ENCODE measurements around the gene PBX1.

Gene PBX1

DNA sequence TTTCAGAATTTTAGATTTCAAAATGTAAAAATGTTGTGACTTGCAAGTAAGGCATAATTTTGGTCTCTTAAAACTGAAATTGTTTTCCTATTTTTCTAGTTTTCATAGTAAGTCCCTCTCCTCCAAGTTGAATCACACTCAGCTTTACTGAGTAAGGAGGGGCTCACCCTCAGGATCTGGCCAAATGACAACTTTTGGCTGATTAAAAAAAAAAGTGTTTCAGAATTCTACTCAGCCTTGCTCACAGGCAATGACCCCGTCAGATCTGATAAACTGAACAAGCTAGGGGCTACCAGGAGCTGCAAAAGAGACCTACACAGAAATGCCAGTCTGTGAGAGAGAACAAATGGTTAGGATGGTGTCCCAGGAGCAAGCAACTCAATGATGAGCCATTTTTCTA is 159.8 kb downstream of the PBX1 start:
- no peak overlapping the region for H2AFZ ChIP-seq (ENCODE audit: low read length)
- peak overlapping the region; percentile 93; the same call in 1 of the 2 replicates for H3K27ac ChIP-seq (ENCODE audit: low read length)
- TF ChIP-seq, protein P1, sequence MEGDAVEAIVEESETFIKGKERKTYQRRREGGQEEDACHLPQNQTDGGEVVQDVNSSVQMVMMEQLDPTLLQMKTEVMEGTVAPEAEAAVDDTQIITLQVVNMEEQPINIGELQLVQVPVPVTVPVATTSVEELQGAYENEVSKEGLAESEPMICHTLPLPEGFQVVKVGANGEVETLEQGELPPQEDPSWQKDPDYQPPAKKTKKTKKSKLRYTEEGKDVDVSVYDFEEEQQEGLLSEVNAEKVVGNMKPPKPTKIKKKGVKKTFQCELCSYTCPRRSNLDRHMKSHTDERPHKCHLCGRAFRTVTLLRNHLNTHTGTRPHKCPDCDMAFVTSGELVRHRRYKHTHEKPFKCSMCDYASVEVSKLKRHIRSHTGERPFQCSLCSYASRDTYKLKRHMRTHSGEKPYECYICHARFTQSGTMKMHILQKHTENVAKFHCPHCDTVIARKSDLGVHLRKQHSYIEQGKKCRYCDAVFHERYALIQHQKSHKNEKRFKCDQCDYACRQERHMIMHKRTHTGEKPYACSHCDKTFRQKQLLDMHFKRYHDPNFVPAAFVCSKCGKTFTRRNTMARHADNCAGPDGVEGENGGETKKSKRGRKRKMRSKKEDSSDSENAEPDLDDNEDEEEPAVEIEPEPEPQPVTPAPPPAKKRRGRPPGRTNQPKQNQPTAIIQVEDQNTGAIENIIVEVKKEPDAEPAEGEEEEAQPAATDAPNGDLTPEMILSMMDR (IDR thresholded peaks at IDR 0.05; ENCODE audit: low read length): no peak
- TF ChIP-seq EZH2phosphoT487 (IDR thresholded peaks at IDR 0.05; ENCODE audit: low read length) (no peak), EZH2 (optimal IDR thresholded peaks at IDR 0.05; ENCODE audit: low read depth, low read length) (no peak)

DNA sequence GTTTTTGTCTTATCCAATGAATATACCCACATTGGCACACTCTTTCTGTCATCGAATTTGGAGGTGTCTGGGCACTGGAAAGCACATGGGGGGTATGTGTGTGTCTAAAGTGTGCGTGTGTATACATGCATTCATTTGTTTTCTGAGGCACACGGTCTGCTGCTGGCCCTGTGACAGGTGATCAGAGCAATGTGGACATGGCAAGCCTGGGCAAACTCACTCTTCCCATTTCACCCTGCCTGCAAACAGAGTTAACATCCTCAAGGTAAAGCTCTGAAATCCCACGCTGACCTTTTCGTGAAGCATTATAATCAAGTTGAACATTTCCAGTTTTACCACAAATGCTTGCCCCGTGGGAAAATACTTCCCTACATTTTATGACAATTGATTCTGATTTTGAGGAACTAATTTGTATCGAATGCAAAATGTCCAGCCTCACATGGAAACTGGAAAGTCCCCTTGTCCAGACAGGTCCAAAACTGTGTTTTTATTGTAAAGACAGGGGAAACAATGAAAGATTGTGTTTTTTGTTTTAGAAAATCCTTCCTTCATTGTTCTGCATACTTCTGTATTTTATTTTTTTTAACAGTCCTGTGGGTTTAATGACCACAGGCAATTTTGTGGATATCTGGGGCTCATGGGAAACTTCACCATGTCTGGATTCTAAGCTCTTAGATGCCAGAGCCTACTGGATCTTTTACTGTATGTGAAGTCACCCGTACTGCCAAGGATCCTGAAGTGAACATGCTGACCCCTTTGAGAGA is 160.9 kb downstream of the PBX1 start:
- H3K9ac ChIP-seq (ENCODE audit: low read length): no peak overlapping the region
- H3K4me1 ChIP-seq (ENCODE audit: low read length): peaks cover 64% of the 10 kb centered on the region
- no peaks in the 10 kb centered on the region for H3K27me3 ChIP-seq (replicated peaks; ENCODE audit: insufficient read depth, low read length)
- DNase-seq: no peak
- H2AFZ ChIP-seq (ENCODE audit: low read length): no peak overlapping the region
- peak overlapping the region; percentile 74; the same call in 1 of the 2 replicates for H3K27ac ChIP-seq (ENCODE audit: low read length)
- no peaks in the 10 kb centered on the region for H3K9me3 ChIP-seq (replicated peaks; ENCODE audit: insufficient read depth, low read length)
- H4K20me1 ChIP-seq (ENCODE audit: insufficient read depth, low read length): no peaks in the 10 kb centered on the region
- no peaks in the 10 kb centered on the region for H3K36me3 ChIP-seq (replicated peaks; ENCODE audit: insufficient read depth, low read length)
- no peaks in the 10 kb centered on the region for H3K9me2 ChIP-seq (replicated peaks; ENCODE audit: insufficient read depth, low read length)
- H3K79me2 ChIP-seq (ENCODE audit: low read length): 0 out of 2 replicates have a peak, but pooled peaks cover 4% of the 10 kb centered on the region
- no peak overlapping the region for H3K4me3 ChIP-seq (ENCODE audit: low read length)
- peak overlapping the region; percentile 67 for H3K4me2 ChIP-seq (ENCODE audit: low read depth, low read length)
- H3F3A ChIP-seq (ENCODE audit: insufficient read depth, low read length): peaks cover 32% of the 10 kb centered on the region
- TF ChIP-seq EZH2phosphoT487 (IDR thresholded peaks at IDR 0.05; ENCODE audit: low read length) (no peak), EZH2 (optimal IDR thresholded peaks at IDR 0.05; ENCODE audit: low read depth, low read length) (no peak)

More for the DNA sequence above, 159.8 kb downstream of the PBX1 start:
- no peaks in the 10 kb centered on the region for H4K20me1 ChIP-seq (ENCODE audit: insufficient read depth, low read length)
- H3K9me2 ChIP-seq (replicated peaks; ENCODE audit: insufficient read depth, low read length): no peaks in the 10 kb centered on the region
- peaks cover 32% of the 10 kb centered on the region for H3F3A ChIP-seq (ENCODE audit: insufficient read depth, low read length)
- no peaks in the 10 kb centered on the region for H3K9me3 ChIP-seq (replicated peaks; ENCODE audit: insufficient read depth, low read length)
- no peak for DNase-seq
- no peak overlapping the region for H3K4me2 ChIP-seq (ENCODE audit: low read depth, low read length)
- H3K36me3 ChIP-seq (replicated peaks; ENCODE audit: insufficient read depth, low read length): no peaks in the 10 kb centered on the region
- H3K4me1 ChIP-seq (ENCODE audit: low read length): peaks cover 64% of the 10 kb centered on the region
- no peaks in the 10 kb centered on the region for H3K27me3 ChIP-seq (replicated peaks; ENCODE audit: insufficient read depth, low read length)
- no peak overlapping the region for H3K4me3 ChIP-seq (ENCODE audit: low read length)
- H3K9ac ChIP-seq (ENCODE audit: low read length): no peak overlapping the region
- 0 out of 2 replicates have a peak, but pooled peaks cover 4% of the 10 kb centered on the region for H3K79me2 ChIP-seq (ENCODE audit: low read length)

DNA sequence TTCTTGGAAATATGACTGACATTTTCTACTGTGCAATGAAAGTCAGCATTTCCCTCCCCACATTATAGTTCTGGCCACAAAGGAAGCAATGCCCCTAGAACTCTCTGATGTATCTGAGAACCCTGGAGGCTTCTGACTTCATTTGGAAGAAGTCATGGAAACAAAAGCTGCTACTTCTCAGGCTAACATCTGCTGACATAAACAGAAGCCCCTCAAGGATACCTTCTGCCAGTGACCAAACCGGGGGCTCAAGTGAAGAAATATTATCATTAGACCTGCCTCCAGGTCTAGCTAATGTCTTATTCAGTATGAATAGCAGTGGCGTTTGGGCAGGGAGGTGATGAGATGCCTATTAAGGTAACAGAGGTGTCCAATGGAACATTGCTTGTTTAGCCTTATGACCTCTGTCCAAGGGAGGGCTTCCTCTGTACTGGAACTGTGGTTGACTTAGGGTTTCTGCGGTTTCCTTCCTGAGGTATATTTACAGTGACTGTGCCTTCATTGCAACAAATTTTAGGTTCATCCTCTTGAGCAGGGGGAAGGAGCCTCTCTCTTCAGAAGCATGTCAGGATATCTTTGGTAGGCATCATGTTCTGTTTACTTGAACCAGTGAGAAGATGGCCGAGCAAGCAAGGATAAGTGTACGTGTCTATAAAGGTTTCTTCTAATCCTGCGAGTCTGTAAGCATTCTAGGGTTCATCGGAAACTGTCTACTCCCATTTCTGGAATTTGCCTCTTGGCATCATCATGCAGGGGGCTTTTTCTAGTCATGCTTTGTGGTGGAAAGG is 161.7 kb downstream of the PBX1 start:
- Histone ChIP-seq H3K9me2 (replicated peaks; ENCODE audit: insufficient read depth, low read length) (no peaks in the 10 kb centered on the region), H3K4me3 (ENCODE audit: low read length) (peak overlapping the region; percentile 22; the same call in 1 of the 2 replicates), H3F3A (ENCODE audit: insufficient read depth, low read length) (peaks cover 32% of the 10 kb centered on the region), H3K27me3 (replicated peaks; ENCODE audit: insufficient read depth, low read length) (no peaks in the 10 kb centered on the region), H3K4me2 (ENCODE audit: low read depth, low read length) (peak overlapping the region; percentile 67), H2AFZ (ENCODE audit: low read length) (0 out of 2 replicates have a peak overlapping the region, but pooled peaks have one; percentile 14), H3K9me3 (replicated peaks; ENCODE audit: insufficient read depth, low read length) (no peaks in the 10 kb centered on the region), H3K4me1 (ENCODE audit: low read length) (peaks cover 64% of the 10 kb centered on the region), H3K79me2 (ENCODE audit: low read length) (0 out of 2 replicates have a peak, but pooled peaks cover 4% of the 10 kb centered on the region), H3K9ac (ENCODE audit: low read length) (peak overlapping the region; percentile 33; the same call in 1 of the 2 replicates), H4K20me1 (ENCODE audit: insufficient read depth, low read length) (no peaks in the 10 kb centered on the region), H3K27ac (ENCODE audit: low read length) (peak overlapping the region; percentile 74), H3K36me3 (replicated peaks; ENCODE audit: insufficient read depth, low read length) (no peaks in the 10 kb centered on the region)
- DNase-seq: peak; percentile 85
- TF ChIP-seq, protein P1 (IDR thresholded peaks at IDR 0.05; ENCODE audit: low read length): no peak
- no peak for TF ChIP-seq EZH2 (optimal IDR thresholded peaks at IDR 0.05; ENCODE audit: low read depth, low read length)
- no peak for TF ChIP-seq EZH2phosphoT487 (IDR thresholded peaks at IDR 0.05; ENCODE audit: low read length)
